ENCODE results near the gene RUSC1.

The RUSC1 gene

GRCh38 chr1:155342842-155343241, 22.1 kb downstream of the RUSC1 start:
- no peaks in the 10 kb centered on the region for H3K79me2 ChIP-seq (ENCODE audit: control insufficient read depth, insufficient read depth, low read length, poor library complexity)
- H2AFZ ChIP-seq (ENCODE audit: insufficient read depth, low read length, poor library complexity) = no peak overlapping the region
- no peak overlapping the region for H3K23ac ChIP-seq (ENCODE audit: low read length)
- no peak overlapping the region for H2BK5ac ChIP-seq (ENCODE audit: low read depth, low read length, poor library complexity)
- H4K91ac ChIP-seq (ENCODE audit: low read depth, low read length) = no peak overlapping the region
- no CpG with 5 or more reads among the region's 3 CpGs for WGBS (ENCODE audit: extremely low coverage, insufficient coverage, insufficient read length)
- H3K27me3 ChIP-seq (ENCODE audit: insufficient read depth, low read length) = no peaks in the 10 kb centered on the region
- no peak overlapping the region for H3K4ac ChIP-seq (ENCODE audit: low read depth, low read length)
- H3K36me3 ChIP-seq (ENCODE audit: control insufficient read depth in 1 of 2, insufficient read depth in 2 of 2, low read length in 2 of 2) = peaks cover 31 to 38% of the 10 kb centered on the region in 2 experiments
- no peak overlapping the region for H4K8ac ChIP-seq (ENCODE audit: low read depth, low read length)
- no peaks in the 10 kb centered on the region for H3K9me3 ChIP-seq (ENCODE audit: insufficient read depth, low read depth, low read length)
- H3K79me1 ChIP-seq (ENCODE audit: low read length) = no peaks in the 10 kb centered on the region
- no peak overlapping the region for H3K4me3 ChIP-seq (ENCODE audit: low read depth, low read length)
- H2BK120ac ChIP-seq (ENCODE audit: insufficient read depth, low read length, poor library complexity) = no peak overlapping the region
- no peak overlapping the region for H3K27ac ChIP-seq (ENCODE audit: low read depth, low read length)
- no peak overlapping the region for H3K14ac ChIP-seq (ENCODE audit: low read length)
- H3K4me2 ChIP-seq (ENCODE audit: low read length) = no peak overlapping the region
- H3K9ac ChIP-seq (ENCODE audit: low read length) = no peak overlapping the region
- H3K18ac ChIP-seq (ENCODE audit: low read length) = no peak overlapping the region
- no peak for DNase-seq
- no peak overlapping the region for H4K12ac ChIP-seq (ENCODE audit: low read depth, low read length)
- H2AK5ac ChIP-seq (ENCODE audit: low read length) = no peak overlapping the region
- H3K4me1 ChIP-seq (ENCODE audit: control insufficient read depth in 1 of 2, insufficient read depth in 2 of 2, low read length in 2 of 2) = no peaks in the 10 kb centered on the region
- no peak overlapping the region for H2BK12ac ChIP-seq (ENCODE audit: low read length)

- Histone ChIP-seq H2AFZ (ENCODE audit: insufficient read depth, low read length, poor library complexity) (no peak overlapping the region), H3K4me3 (ENCODE audit: low read depth, low read length) (no peak overlapping the region), H3K4me1 (ENCODE audit: control insufficient read depth in 1 of 2, insufficient read depth in 2 of 2, low read length in 2 of 2) (no peaks in the 10 kb centered on the region), H2BK5ac (ENCODE audit: low read depth, low read length, poor library complexity) (no peak overlapping the region), H3K23ac (ENCODE audit: low read length) (no peak overlapping the region), H2BK120ac (ENCODE audit: insufficient read depth, low read length, poor library complexity) (no peak overlapping the region), H3K9ac (ENCODE audit: low read length) (no peak overlapping the region), H3K9me3 (ENCODE audit: insufficient read depth, low read depth, low read length) (no peaks in the 10 kb centered on the region), H3K79me1 (ENCODE audit: low read length) (no peaks in the 10 kb centered on the region), H4K91ac (ENCODE audit: low read depth, low read length) (no peak overlapping the region), H2BK12ac (ENCODE audit: low read length) (no peak overlapping the region), H3K4ac (ENCODE audit: low read depth, low read length) (no peak overlapping the region), H3K14ac (ENCODE audit: low read length) (no peak overlapping the region), H3K18ac (ENCODE audit: low read length) (no peak overlapping the region), H3K27me3 (ENCODE audit: insufficient read depth, low read length) (no peaks in the 10 kb centered on the region), H2AK5ac (ENCODE audit: low read length) (no peak overlapping the region), H4K12ac (ENCODE audit: low read depth, low read length) (no peak overlapping the region), H3K79me2 (ENCODE audit: control insufficient read depth, insufficient read depth, low read length, poor library complexity) (no peaks in the 10 kb centered on the region), H3K4me2 (ENCODE audit: low read length) (no peak overlapping the region), H3K27ac (ENCODE audit: low read depth, low read length) (no peak overlapping the region), H3K36me3 (ENCODE audit: control insufficient read depth in 1 of 2, insufficient read depth in 2 of 2, low read length in 2 of 2) (peaks cover 31 to 34% of the 10 kb centered on the region in 2 experiments), H4K8ac (ENCODE audit: low read depth, low read length) (no peak overlapping the region)
- no peak for DNase-seq
- WGBS (ENCODE audit: extremely low coverage, insufficient coverage, insufficient read length) = no CpG with 5 or more reads among the region's 6 CpGs
These were observed 31.9 kb downstream of the RUSC1 start for GRCh38 chr1:155352631-155353030.

DNA sequence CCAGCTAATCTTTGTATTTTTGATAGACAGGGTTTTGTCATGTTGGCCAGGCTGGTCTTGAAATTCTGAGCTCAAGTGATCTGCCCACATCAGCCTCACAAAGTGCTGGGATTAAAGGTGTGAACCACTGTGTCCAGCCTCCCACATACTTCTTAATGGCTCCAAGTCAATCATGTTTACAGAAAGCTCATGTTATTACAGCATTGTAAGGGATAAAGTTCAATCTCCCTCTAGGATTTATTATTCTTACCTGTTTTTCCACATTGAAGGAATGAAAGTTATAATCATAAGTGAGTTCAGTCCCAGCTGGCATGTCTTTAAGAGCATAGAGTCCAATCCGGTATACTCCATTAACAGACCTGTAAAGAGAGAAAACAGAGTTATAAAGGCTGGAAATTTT, 39.4 kb downstream of the RUSC1 start:
- no peak overlapping the region for H3K27ac ChIP-seq (ENCODE audit: low read depth, low read length)
- WGBS (ENCODE audit: extremely low coverage, insufficient coverage, insufficient read length) = no CpG with 5 or more reads among the region's 1 CpG
- H3K9me3 ChIP-seq (ENCODE audit: insufficient read depth, low read depth, low read length) = no peaks in the 10 kb centered on the region
- no peaks in the 10 kb centered on the region for H3K79me1 ChIP-seq (ENCODE audit: low read length)
- H3K27me3 ChIP-seq (ENCODE audit: insufficient read depth, low read length) = no peaks in the 10 kb centered on the region
- H2AFZ ChIP-seq (ENCODE audit: insufficient read depth, low read length, poor library complexity) = no peak overlapping the region
- H2BK5ac ChIP-seq (ENCODE audit: low read depth, low read length, poor library complexity) = no peak overlapping the region
- H3K4me1 ChIP-seq (ENCODE audit: control insufficient read depth in 1 of 2, insufficient read depth in 2 of 2, low read length in 2 of 2) = no peaks in the 10 kb centered on the region
- H4K91ac ChIP-seq (ENCODE audit: low read depth, low read length) = no peak overlapping the region
- H3K36me3 ChIP-seq (ENCODE audit: control insufficient read depth in 1 of 2, insufficient read depth in 2 of 2, low read length in 2 of 2) = peaks cover 28% of the 10 kb centered on the region in 2 experiments
- no peak for DNase-seq
- no peak overlapping the region for H3K14ac ChIP-seq (ENCODE audit: low read length)
- no peak overlapping the region for H3K9ac ChIP-seq (ENCODE audit: low read length)
- H3K4ac ChIP-seq (ENCODE audit: low read depth, low read length) = no peak overlapping the region
- no peak overlapping the region for H3K4me2 ChIP-seq (ENCODE audit: low read length)
- H2BK120ac ChIP-seq (ENCODE audit: insufficient read depth, low read length, poor library complexity) = no peak overlapping the region
- H3K23ac ChIP-seq (ENCODE audit: low read length) = no peak overlapping the region
- H3K18ac ChIP-seq (ENCODE audit: low read length) = no peak overlapping the region
- no peak overlapping the region for H4K12ac ChIP-seq (ENCODE audit: low read depth, low read length)
- no peaks in the 10 kb centered on the region for H3K79me2 ChIP-seq (ENCODE audit: control insufficient read depth, insufficient read depth, low read length, poor library complexity)
- no peak overlapping the region for H3K4me3 ChIP-seq (ENCODE audit: low read depth, low read length)
- no peak overlapping the region for H2AK5ac ChIP-seq (ENCODE audit: low read length)
- H4K8ac ChIP-seq (ENCODE audit: low read depth, low read length) = no peak overlapping the region
- no peak overlapping the region for H2BK12ac ChIP-seq (ENCODE audit: low read length)

DNA sequence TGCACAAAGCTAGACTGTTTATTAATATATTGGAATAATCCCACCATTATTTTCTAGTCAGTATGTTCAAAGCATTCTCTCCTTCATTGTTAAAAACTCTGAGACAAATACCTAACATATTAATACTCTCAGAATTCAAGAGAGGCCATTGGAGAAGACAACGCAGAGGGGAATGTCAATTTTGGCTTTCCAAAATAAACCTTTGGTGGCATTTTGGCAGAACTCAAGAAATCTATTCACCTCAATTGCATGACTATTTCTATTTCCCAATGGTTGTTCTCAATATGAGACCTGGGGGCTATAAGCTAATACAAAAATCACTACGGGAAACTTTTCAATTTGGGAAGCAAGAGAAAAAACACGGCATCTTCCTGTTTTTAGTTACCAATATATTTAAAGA, 58.5 kb downstream of the RUSC1 start:
- Histone ChIP-seq H2BK12ac (ENCODE audit: low read length) (no peak overlapping the region), H3K4ac (ENCODE audit: low read depth, low read length) (no peak overlapping the region), H2BK5ac (ENCODE audit: low read depth, low read length, poor library complexity) (no peak overlapping the region), H3K4me2 (ENCODE audit: low read length) (no peak overlapping the region), H3K23ac (ENCODE audit: low read length) (no peak overlapping the region), H4K8ac (ENCODE audit: low read depth, low read length) (no peak overlapping the region), H2AFZ (ENCODE audit: insufficient read depth, low read length, poor library complexity) (no peak overlapping the region), H3K9me3 (ENCODE audit: insufficient read depth, low read depth, low read length) (no peaks in the 10 kb centered on the region), H2AK5ac (ENCODE audit: low read length) (no peak overlapping the region), H3K79me1 (ENCODE audit: low read length) (no peaks in the 10 kb centered on the region), H3K27me3 (ENCODE audit: insufficient read depth, low read length) (no peaks in the 10 kb centered on the region), H3K9ac (ENCODE audit: low read length) (no peak overlapping the region), H3K27ac (ENCODE audit: low read depth, low read length) (no peak overlapping the region), H3K18ac (ENCODE audit: low read length) (no peak overlapping the region), H3K4me1 (ENCODE audit: control insufficient read depth in 1 of 2, insufficient read depth in 2 of 2, low read length in 2 of 2) (no peaks in the 10 kb centered on the region), H3K79me2 (ENCODE audit: control insufficient read depth, insufficient read depth, low read length, poor library complexity) (no peaks in the 10 kb centered on the region), H4K91ac (ENCODE audit: low read depth, low read length) (no peak overlapping the region), H4K12ac (ENCODE audit: low read depth, low read length) (no peak overlapping the region), H2BK120ac (ENCODE audit: insufficient read depth, low read length, poor library complexity) (no peak overlapping the region), H3K36me3 (ENCODE audit: control insufficient read depth in 1 of 2, insufficient read depth in 2 of 2, low read length in 2 of 2) (peaks cover 8 to 21% of the 10 kb centered on the region in 2 experiments), H3K4me3 (ENCODE audit: low read depth, low read length) (no peak overlapping the region), H3K14ac (ENCODE audit: low read length) (no peak overlapping the region)
- no CpG with 5 or more reads among the region's 3 CpGs for WGBS (ENCODE audit: extremely low coverage, insufficient coverage, insufficient read length)
- DNase-seq = no peak

Measured in trophoblast cell (in vitro differentiated cells and primary cell).